Heart right ventricle (tissue), 16 donors: ENCODE measurements around the gene UBASH3B. TPM values are rescaled to one million over a fixed set of nuclear protein-coding genes. Genes with fewer than 3 reads are reported as not detected.

ENCODE experiments used
- ATAC-seq, 8 donors: fragments of 200-7000 bp; cut with Tn5 transposase; one replicate each; pipeline ENCODE4 v1.9.1; 2020; ENCODE audit warnings: mild to moderate bottlenecking in 8 of 8, moderate library complexity in 8 of 8, moderate number of reproducible peaks in 1 of 8
- DNase-seq, 2 donors: peaks; one replicate each; pipeline ENCODE4 v3.0.0-alpha.2; 2020
- H3K27ac ChIP-seq, 10 donors: fragments of 200-600 bp; sonication (generic) in 2 of 10; one replicate each; pipeline versions ENCODE4 v1.5.0 to v1.8.0; 2020 to 2022; ENCODE audit warnings: mild to moderate bottlenecking in 3 of 10
- H3K27me3 ChIP-seq, 7 donors: fragments of 200-600 bp; one replicate each; pipeline ENCODE4 v1.8.0; 2021 to 2022; ENCODE audit warnings: mild to moderate bottlenecking in 2 of 7
- H3K36me3 ChIP-seq, 9 donors: fragments of 200-600 bp; sonication (generic) in 1 of 9; one replicate each; pipeline versions ENCODE4 v1.5.0 to v1.8.0; 2020 to 2022; ENCODE audit warnings: mild to moderate bottlenecking in 2 of 9
- H3K4me1 ChIP-seq, 9 donors: fragments of 200-600 bp; sonication (generic) in 1 of 9; one replicate each; pipeline versions ENCODE4 v1.5.0 to v1.8.0; 2020 to 2022; ENCODE audit warnings: mild to moderate bottlenecking in 4 of 9
- H3K4me3 ChIP-seq, 10 donors: fragments of 200-600 bp; sonication (generic) in 2 of 10; one replicate each; pipeline versions ENCODE4 v1.5.0 to v1.8.0; 2020 to 2022; ENCODE audit warnings: mild to moderate bottlenecking in 7 of 10, moderate library complexity in 2 of 10
- H3K9me3 ChIP-seq, 11 donors: fragments of 200-600 bp in 10 of 11; sonication (generic) in 2 of 11; one replicate each; pipeline versions ENCODE4 v1.5.0 to v1.8.0; 2013 to 2022; ENCODE audit warnings: mild to moderate bottlenecking in 2 of 11, control low read depth in 1 of 11, moderate library complexity in 1 of 11
- WGBS, 2 donors: extraction: QIAGEN DNeasy Blood & Tissue Kit; methylation state at CpG; one replicate each; pipeline ENCODE4 v1.1.7; 2013; ENCODE audit warnings: inconsistent platforms in 1 of 2; 5-methylcytosine and 5-hydroxymethylcytosine counted together
- intact Hi-C, 10 donors: fragments of 100-400 bp; cut with DNase I; formaldehyde crosslinking; loops; one replicate each; pipeline versions ENCODE4 v1.11.1 to v1.14.2; 2022
- polyA plus RNA-seq, 2 donors: library from polyadenylated mRNA; stranded (reverse); fragments of 200-250 nt; gene quantifications; one replicate each; pipeline ENCODE4 v1.2.3, GENCODE V29; 2013
- total RNA-seq, 10 donors: library from RNA; stranded (reverse); fragmentation: NEBNext Ultra II Directional in 3 of 10; extraction: Animal tissue kit (Norgen Biotek cat#: 25700) in 3 of 10; gene quantifications; one replicate each; pipeline versions ENCODE4 v1.2.1 to v1.2.4, GENCODE V29; 2021 to 2023
- TF ChIP-seq, protein P1 (sequence below), 9 donors: fragments of 200-600 bp; sonication (generic) in 2 of 9; IDR thresholded peaks; one replicate each; pipeline versions ENCODE4 v1.5.0 to v1.8.0; 2021 to 2022; ENCODE audit warnings: antibody characterized with exemption in 9 of 9, mild to moderate bottlenecking in 5 of 9, moderate library complexity in 1 of 9
- donor health status: Arrhythmogenic right ventricular cardiomyopathy.
- donor health status: ischemic (EF 13 %, LVEDD 7.1; RV severe dilation, severe dysfunction).
- donor health status: healthy with polysubstance abuse.
- donor health status: DM: no; HTN: yes; CAD: no.
- donor health status: DM: no; HTN: no; CAD: no.
- donor health status: ischemic (EF 25% LVEDD 6.9; RV normal size, moderate dysfunction).
- donor health status: ischemic (EF 25% LVEDD 5.7; RV mildly dilated, moderate dysfunction).
- donor health status: healthy.
- donor health status: DM: yes; HTN: yes; CAD: no.
- donor health status: Ischemic cardiomyopathy.
- donor health status: ischemic (EF 35%, LVEDD 5.7; RV mildly dilated, moderate dysfunction).
- donor health status: nonischemic (EF 11% LVEDD 7.7; RV severe dilation, severe dysfunction).
- donor health status: DM: yes; HTN: yes; CAD: no.
- donor health status: PGD.
- donor health status: ischemic (EF 29% LVEDD 5.4; RV normal size, mild dysfunction).
- donor health status: nonischemic (EF 23%, LVEDD 6.1; RV moderate dilation, normal function).

Gene UBASH3B
- total and polyA plus RNA-seq, 12 donors = 0.51 to 8.0 (median 1.5) TPM

- Histone ChIP-seq H3K9me3 (no peaks in the 10 kb centered on the region), H3K27ac (peak overlapping the region in 7 of 10 donors; percentile 22 to 78 (median 71)), H3K4me3 (no peak overlapping the region), H3K4me1 (peaks cover 0 to 25% (median 20%) of the 10 kb centered on the region in 9 donors), H3K36me3 (peaks cover 0 to 73% (median 0%) of the 10 kb centered on the region in 9 donors), H3K27me3 (no peaks in the 10 kb centered on the region)
- DNase-seq (no peak), ATAC-seq (peak in 3 of 8 donors; percentile 21 to 34 (median 31))
- intact Hi-C loops = no loop called here
- 71 to 84% methylated on average over 8 of the region's 8 CpGs for WGBS, 2 donors
- TF ChIP-seq, protein P1, sequence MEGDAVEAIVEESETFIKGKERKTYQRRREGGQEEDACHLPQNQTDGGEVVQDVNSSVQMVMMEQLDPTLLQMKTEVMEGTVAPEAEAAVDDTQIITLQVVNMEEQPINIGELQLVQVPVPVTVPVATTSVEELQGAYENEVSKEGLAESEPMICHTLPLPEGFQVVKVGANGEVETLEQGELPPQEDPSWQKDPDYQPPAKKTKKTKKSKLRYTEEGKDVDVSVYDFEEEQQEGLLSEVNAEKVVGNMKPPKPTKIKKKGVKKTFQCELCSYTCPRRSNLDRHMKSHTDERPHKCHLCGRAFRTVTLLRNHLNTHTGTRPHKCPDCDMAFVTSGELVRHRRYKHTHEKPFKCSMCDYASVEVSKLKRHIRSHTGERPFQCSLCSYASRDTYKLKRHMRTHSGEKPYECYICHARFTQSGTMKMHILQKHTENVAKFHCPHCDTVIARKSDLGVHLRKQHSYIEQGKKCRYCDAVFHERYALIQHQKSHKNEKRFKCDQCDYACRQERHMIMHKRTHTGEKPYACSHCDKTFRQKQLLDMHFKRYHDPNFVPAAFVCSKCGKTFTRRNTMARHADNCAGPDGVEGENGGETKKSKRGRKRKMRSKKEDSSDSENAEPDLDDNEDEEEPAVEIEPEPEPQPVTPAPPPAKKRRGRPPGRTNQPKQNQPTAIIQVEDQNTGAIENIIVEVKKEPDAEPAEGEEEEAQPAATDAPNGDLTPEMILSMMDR (IDR thresholded peaks at IDR 0.05) = no peak
Measured at GRCh38 chr11:122807731-122808477, 152.4 kb downstream of the UBASH3B start.

- peak overlapping the region in 7 of 10 donors; percentile 22 to 78 (median 71) for H3K27ac ChIP-seq
- ATAC-seq (peak in 7 of 8 donors; percentile 55 to 92 (median 87)), DNase-seq (peak in 1 of 2 donors; percentile 56)
- H3K4me1 ChIP-seq = peaks cover 0 to 25% (median 20%) of the 10 kb centered on the region in 9 donors
- TF ChIP-seq, protein P1 (IDR thresholded peaks at IDR 0.05) = no peak
- no peaks in the 10 kb centered on the region for H3K27me3 ChIP-seq
- H3K9me3 ChIP-seq = no peaks in the 10 kb centered on the region
- intact Hi-C loops = no loop called here
- H3K4me3 ChIP-seq = no peak overlapping the region
- peaks cover 0 to 67% (median 0%) of the 10 kb centered on the region in 9 donors for H3K36me3 ChIP-seq
- WGBS, 2 donors = 35 to 59% methylated on average over 2 of the region's 2 CpGs
Measured at GRCh38 chr11:122808478-122808869, 153.0 kb downstream of the UBASH3B start.

DNA sequence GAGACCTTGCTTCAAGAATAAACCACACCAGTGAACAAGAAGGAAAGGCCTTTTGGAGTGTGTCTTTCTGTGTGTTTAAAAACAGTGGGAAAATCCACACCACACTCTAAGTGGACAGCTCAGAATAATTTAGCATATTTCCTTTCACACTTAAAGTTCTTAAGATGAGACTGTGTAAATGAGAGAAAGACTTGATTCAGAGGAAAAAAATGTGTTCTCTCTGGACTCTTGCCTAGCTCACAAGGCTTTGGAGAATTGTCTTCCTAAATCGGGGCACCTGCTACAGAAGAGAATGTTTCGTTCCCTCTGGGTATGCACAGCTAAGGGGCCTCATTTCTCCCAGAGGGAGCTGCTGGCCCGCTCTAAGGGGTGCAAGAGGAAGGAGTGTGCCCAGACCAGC lies 154.3 kb downstream of the UBASH3B start:
- no peak for DNase-seq
- WGBS, 2 donors = 82 to 84% methylated on average over 3 of the region's 3 CpGs
- H3K36me3 ChIP-seq = peaks cover 0 to 56% (median 0%) of the 10 kb centered on the region in 9 donors
- H3K4me3 ChIP-seq = no peak overlapping the region
- TF ChIP-seq, protein P1 (IDR thresholded peaks at IDR 0.05) = no peak
- H3K27ac ChIP-seq = peak overlapping the region in 1 of 10 donors; percentile 78
- no peaks in the 10 kb centered on the region for H3K27me3 ChIP-seq
- peaks cover 0 to 25% (median 20%) of the 10 kb centered on the region in 9 donors for H3K4me1 ChIP-seq
- intact Hi-C loops = loop anchor here in 1 of 10 donors (5.0 kb wide), 1 partner anchor 42 kb away; no protein-coding TSS in a partner anchor
- H3K9me3 ChIP-seq = no peaks in the 10 kb centered on the region
- no peak for ATAC-seq

GRCh38 chr11:122811721-122812120 lies 156.2 kb downstream of the UBASH3B start:
- H3K36me3 ChIP-seq = peaks cover 0 to 43% (median 0%) of the 10 kb centered on the region in 9 donors
- DNase-seq (no peak), ATAC-seq (no peak)
- peaks cover 0 to 29% (median 20%) of the 10 kb centered on the region in 9 donors for H3K4me1 ChIP-seq
- no peaks in the 10 kb centered on the region for H3K9me3 ChIP-seq
- WGBS, 2 donors = 86 to 95% methylated on average over 2 of the region's 2 CpGs
- no peak overlapping the region for H3K27ac ChIP-seq
- no peaks in the 10 kb centered on the region for H3K27me3 ChIP-seq
- H3K4me3 ChIP-seq = no peak overlapping the region
- intact Hi-C loops = loop anchor here in 1 of 10 donors (5.0 kb wide), 1 partner anchor 41 kb away; no protein-coding TSS in a partner anchor
- TF ChIP-seq, protein P1 (IDR thresholded peaks at IDR 0.05) = no peak
